OCI-LY7 (cell line): ENCODE data around the gene GNA12.

ENCODE experiments used
- EZH2phosphoT487 ChIP-seq: fragments of 200-600 bp; sonication (generic); IDR thresholded peaks from 2 replicates; pipeline ENCODE4 v1.6.1; 2018; ENCODE audit warnings: low read depth, borderline replicate concordance, mild to moderate bottlenecking, mixed run types, antibody characterized with exemption, low read length, moderate library complexity, mixed read lengths
- TF ChIP-seq, protein P1 (sequence below): fragments of 200-600 bp; sonication (generic); conservative IDR thresholded peaks from 2 replicates; pipeline ENCODE4 v1.5.1; 2014; ENCODE audit warnings: mild to moderate bottlenecking, antibody characterized with exemption, low read length, moderate library complexity, mixed read lengths

GRCh38 chr7:2719007-2719406 lies 125.1 kb downstream of the GNA12 start:
- TF ChIP-seq, protein P1, sequence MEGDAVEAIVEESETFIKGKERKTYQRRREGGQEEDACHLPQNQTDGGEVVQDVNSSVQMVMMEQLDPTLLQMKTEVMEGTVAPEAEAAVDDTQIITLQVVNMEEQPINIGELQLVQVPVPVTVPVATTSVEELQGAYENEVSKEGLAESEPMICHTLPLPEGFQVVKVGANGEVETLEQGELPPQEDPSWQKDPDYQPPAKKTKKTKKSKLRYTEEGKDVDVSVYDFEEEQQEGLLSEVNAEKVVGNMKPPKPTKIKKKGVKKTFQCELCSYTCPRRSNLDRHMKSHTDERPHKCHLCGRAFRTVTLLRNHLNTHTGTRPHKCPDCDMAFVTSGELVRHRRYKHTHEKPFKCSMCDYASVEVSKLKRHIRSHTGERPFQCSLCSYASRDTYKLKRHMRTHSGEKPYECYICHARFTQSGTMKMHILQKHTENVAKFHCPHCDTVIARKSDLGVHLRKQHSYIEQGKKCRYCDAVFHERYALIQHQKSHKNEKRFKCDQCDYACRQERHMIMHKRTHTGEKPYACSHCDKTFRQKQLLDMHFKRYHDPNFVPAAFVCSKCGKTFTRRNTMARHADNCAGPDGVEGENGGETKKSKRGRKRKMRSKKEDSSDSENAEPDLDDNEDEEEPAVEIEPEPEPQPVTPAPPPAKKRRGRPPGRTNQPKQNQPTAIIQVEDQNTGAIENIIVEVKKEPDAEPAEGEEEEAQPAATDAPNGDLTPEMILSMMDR = peak; percentile 81
- no peak for TF ChIP-seq EZH2phosphoT487
